Loucy (cell line): ENCODE data around the gene PTPRT.

ENCODE experiments used
- H2AFZ ChIP-seq: fragments of 200-600 bp; sonication (generic); 2 replicates; pipeline ENCODE4 v1.6.0; 2016; ENCODE audit warnings: antibody characterized with exemption, mild to moderate bottlenecking, low read length, moderate library complexity
- H3F3A ChIP-seq: fragments of 200-600 bp; 2 replicates; pipeline ENCODE4 v1.6.0; 2016; ENCODE audit warnings: antibody characterized with exemption, low read depth, mild to moderate bottlenecking
- H3K27me3 ChIP-seq: fragments of 200-600 bp; sonication (generic); 2 replicates; pipeline ENCODE4 v1.6.1; 2014; ENCODE audit warnings: low read length, mild to moderate bottlenecking; ENCODE audit not compliant: insufficient read depth, poor library complexity, severe bottlenecking
- H3K36me3 ChIP-seq: fragments of 200-600 bp; sonication (generic); 2 replicates; pipeline ENCODE4 v1.6.1; 2016; ENCODE audit warnings: low read length; ENCODE audit not compliant: insufficient read depth
- H3K4me1 ChIP-seq: fragments of 200-600 bp; sonication (generic); 2 replicates; pipeline ENCODE4 v1.5.1; 2014; ENCODE audit warnings: low read length, mild to moderate bottlenecking; ENCODE audit not compliant: insufficient read depth, poor library complexity, severe bottlenecking
- H3K4me2 ChIP-seq: fragments of 200-600 bp; sonication (generic); 2 replicates; pipeline ENCODE4 v1.6.0; 2014; ENCODE audit warnings: antibody characterized with exemption, low read length, low read depth, mild to moderate bottlenecking; ENCODE audit not compliant: poor library complexity, severe bottlenecking
- H3K4me3 ChIP-seq: fragments of 200-600 bp; sonication (generic); 2 replicates; pipeline ENCODE4 v1.5.1; 2014; ENCODE audit warnings: low read length, mild to moderate bottlenecking, mixed read lengths; ENCODE audit not compliant: poor library complexity, severe bottlenecking
- H3K79me2 ChIP-seq: fragments of 200-600 bp; sonication (generic); 2 replicates; pipeline ENCODE4 v1.6.1; 2014; ENCODE audit warnings: low read length; ENCODE audit not compliant: insufficient read depth
- H3K9ac ChIP-seq: fragments of 200-600 bp; sonication (generic); 2 replicates; pipeline ENCODE4 v1.6.0; 2014; ENCODE audit warnings: mild to moderate bottlenecking, low read depth, low read length, moderate library complexity; ENCODE audit not compliant: poor library complexity, severe bottlenecking
- H3K9me2 ChIP-seq: fragments of 200-600 bp; sonication (generic); replicated peaks from 2 replicates; pipeline ENCODE4 v1.6.1; 2016; ENCODE audit warnings: low read depth, low read length, mixed read lengths
- H3K9me3 ChIP-seq: fragments of 200-600 bp; sonication (generic); 2 replicates; pipeline ENCODE4 v1.6.1; 2014; ENCODE audit warnings: mild to moderate bottlenecking, antibody characterized with exemption, low read length, low read depth; ENCODE audit not compliant: insufficient read depth
- H4K20me1 ChIP-seq: fragments of 200-600 bp; sonication (generic); 2 replicates; pipeline ENCODE4 v1.6.0; 2014; ENCODE audit warnings: antibody characterized with exemption, low read length, mild to moderate bottlenecking; ENCODE audit not compliant: insufficient read depth, poor library complexity, severe bottlenecking
- CTCF ChIP-seq: fragments of 200-600 bp; sonication (generic); conservative IDR thresholded peaks from 2 replicates; pipeline ENCODE4 v1.5.1; 2014; ENCODE audit warnings: mild to moderate bottlenecking, antibody characterized with exemption, low read length
- EZH2phosphoT487 ChIP-seq: fragments of 200-600 bp; IDR thresholded peaks from 2 replicates; pipeline ENCODE4 v1.6.1; 2018; ENCODE audit warnings: antibody characterized with exemption, mild to moderate bottlenecking, moderate library complexity, borderline replicate concordance

The PTPRT gene

GRCh38 chr20:43123180-43123579, 66.5 kb downstream of the PTPRT start:
- Histone ChIP-seq H3K27me3 (no peaks in the 10 kb centered on the region), H3F3A (no peaks in the 10 kb centered on the region), H3K79me2 (no peaks in the 10 kb centered on the region), H3K9ac (no peak overlapping the region), H2AFZ (no peak overlapping the region), H3K4me3 (no peak overlapping the region), H3K4me1 (no peaks in the 10 kb centered on the region), H3K9me2 (no peaks in the 10 kb centered on the region), H3K9me3 (no peaks in the 10 kb centered on the region), H3K4me2 (no peak overlapping the region), H4K20me1 (no peaks in the 10 kb centered on the region), H3K36me3 (no peaks in the 10 kb centered on the region)
- no peak for TF ChIP-seq EZH2phosphoT487
- TF ChIP-seq CTCF, result no peak

DNA sequence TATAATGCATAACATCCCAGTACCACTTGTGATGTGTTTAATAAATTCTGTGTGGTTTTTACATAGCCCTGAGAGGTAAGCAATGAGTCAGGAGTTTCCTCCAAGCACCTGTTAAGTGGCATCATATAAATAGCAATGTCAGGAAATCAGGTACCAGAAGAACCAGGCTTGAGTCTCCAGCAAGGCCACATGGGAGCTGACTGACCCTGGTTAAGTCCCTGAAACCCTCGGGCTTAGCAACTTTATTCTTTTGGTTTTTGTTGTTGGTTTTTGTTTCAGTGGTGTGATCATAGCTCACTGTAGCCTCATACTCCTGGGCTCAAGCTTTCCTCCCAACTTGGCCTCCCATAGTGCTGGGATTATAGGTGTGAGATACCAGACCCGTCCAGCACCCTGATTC, 70.0 kb downstream of the PTPRT start:
- H3K4me2 ChIP-seq, result no peak overlapping the region

DNA sequence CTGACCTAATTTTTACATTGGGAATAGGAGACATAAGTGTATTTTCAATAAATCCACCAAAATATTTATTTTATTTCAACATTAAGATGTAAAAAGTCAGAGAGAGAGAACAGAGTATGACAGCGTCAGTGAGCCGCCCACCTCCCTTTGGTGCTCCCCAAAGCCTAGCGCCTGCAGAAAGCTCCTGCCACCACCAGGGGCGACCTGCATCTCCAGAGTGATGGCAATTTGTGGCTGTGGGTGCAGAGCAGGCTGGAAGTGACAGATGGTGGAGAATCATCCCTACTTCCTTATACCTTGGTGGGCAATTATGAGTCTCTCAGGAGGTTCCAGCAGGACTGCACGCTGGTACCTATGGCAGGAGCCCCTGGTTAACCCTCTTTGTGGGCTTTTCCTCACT, 87.3 kb downstream of the PTPRT start:
- Histone ChIP-seq H3K4me2 (no peak overlapping the region), H3K79me2 (no peaks in the 10 kb centered on the region), H3K9me3 (no peaks in the 10 kb centered on the region), H3F3A (no peaks in the 10 kb centered on the region), H4K20me1 (no peaks in the 10 kb centered on the region), H3K4me1 (no peaks in the 10 kb centered on the region), H2AFZ (no peak overlapping the region), H3K9me2 (no peaks in the 10 kb centered on the region), H3K4me3 (no peak overlapping the region), H3K36me3 (no peaks in the 10 kb centered on the region), H3K9ac (no peak overlapping the region), H3K27me3 (no peaks in the 10 kb centered on the region)
- no peak for TF ChIP-seq EZH2phosphoT487
- TF ChIP-seq CTCF, result peak; percentile 22; the same call in 1 of the 2 replicates

More for the DNA sequence above, 70.0 kb downstream of the PTPRT start:
- H3K4me1 ChIP-seq, result no peaks in the 10 kb centered on the region
- H2AFZ ChIP-seq, result no peak overlapping the region
- no peak overlapping the region for H3K4me3 ChIP-seq
- no peaks in the 10 kb centered on the region for H3K9me2 ChIP-seq
- H3K27me3 ChIP-seq, result no peaks in the 10 kb centered on the region
- no peaks in the 10 kb centered on the region for H3K79me2 ChIP-seq
- no peaks in the 10 kb centered on the region for H3F3A ChIP-seq
- H3K9me3 ChIP-seq, result no peaks in the 10 kb centered on the region
- no peak for TF ChIP-seq EZH2phosphoT487
- H3K9ac ChIP-seq, result no peak overlapping the region
- H4K20me1 ChIP-seq, result no peaks in the 10 kb centered on the region
- no peaks in the 10 kb centered on the region for H3K36me3 ChIP-seq

DNA sequence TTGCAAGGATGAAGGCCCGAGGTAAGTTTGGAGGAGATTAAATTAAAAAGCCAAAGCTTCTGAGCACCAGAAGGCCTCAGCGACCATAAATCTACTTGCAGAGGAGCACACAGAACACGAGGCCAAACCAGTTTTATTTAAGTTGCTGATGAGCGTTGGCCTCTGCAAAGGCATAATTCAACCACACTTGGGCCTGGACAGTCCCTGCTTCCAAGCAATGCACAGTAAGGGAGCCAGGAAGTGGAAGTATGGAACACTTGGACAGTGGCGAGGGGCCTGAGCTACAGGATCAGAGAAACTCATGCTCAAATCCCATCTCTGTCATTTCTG, 92.8 kb downstream of the PTPRT start:
- Histone ChIP-seq H3K79me2 (no peaks in the 10 kb centered on the region), H3K4me2 (no peak overlapping the region), H3K4me3 (no peak overlapping the region), H3K27me3 (no peaks in the 10 kb centered on the region), H4K20me1 (no peaks in the 10 kb centered on the region), H3K9ac (no peak overlapping the region), H3K9me3 (no peaks in the 10 kb centered on the region; the same call in 1 of the 2 replicates), H2AFZ (no peak overlapping the region), H3K9me2 (no peaks in the 10 kb centered on the region), H3F3A (no peaks in the 10 kb centered on the region), H3K4me1 (no peaks in the 10 kb centered on the region), H3K36me3 (no peaks in the 10 kb centered on the region)
- TF ChIP-seq EZH2phosphoT487, result no peak
- TF ChIP-seq CTCF, result no peak
